PC-3 (cell line): ENCODE measurements around the gene SLC35B1. TPM values are rescaled to one million over a fixed set of nuclear protein-coding genes. Genes with fewer than 3 reads are reported as not detected.

Source experiments
- ATAC-seq: fragments of 200-7000 bp; cut with Tn5 transposase; 2 replicates; pipeline ENCODE4 v1.9.1; 2020; ENCODE audit warnings: mild to moderate bottlenecking, moderate library complexity
- BruUV-seq: library from RNA; stranded (reverse); fragments of 400-500 nt; replicated peaks from 2 replicates; lab custom pipeline; 2021; lab: Mats Ljungman, UMichigan
- CTCF ChIA-PET: fragments of 300-600 bp; sonication (Branson Sonifier 250); formaldehyde crosslinking; loops from one replicate; lab custom pipeline; 2022; ENCODE audit warnings: antibody characterized with exemption; lab: Charles Lee
- POLR2A ChIA-PET: fragments of 300-600 bp; sonication (Branson Sonifier 250); formaldehyde crosslinking; loops from one replicate; lab custom pipeline; 2022; ENCODE audit warnings: antibody characterized with exemption; ENCODE audit not compliant: unreplicated experiment; lab: Charles Lee
- DNase-seq: peaks from one replicate; pipeline ENCODE4 v3.0.0-alpha.2; 2015
- H2AFZ ChIP-seq: fragments of 300-600 bp; sonication (generic); 2 replicates; pipeline ENCODE4 v1.6.0; 2016; ENCODE audit warnings: antibody characterized with exemption, low read length
- H3F3A ChIP-seq: fragments of 300-600 bp; sonication (generic); one replicate; pipeline ENCODE4 v1.6.0; 2017; ENCODE audit warnings: antibody characterized with exemption, low read length, control low read depth, mild to moderate bottlenecking; ENCODE audit not compliant: unreplicated experiment
- H3K27ac ChIP-seq: fragments of 300-600 bp; sonication (generic); 2 replicates; pipeline ENCODE4 v1.5.1; 2016; ENCODE audit warnings: mild to moderate bottlenecking, low read length
- H3K27me3 ChIP-seq: fragments of 300-600 bp; sonication (generic); 2 replicates; pipeline ENCODE4 v1.6.1; 2016; ENCODE audit warnings: low read length, mixed read lengths
- H3K36me3 ChIP-seq: fragments of 300-600 bp; sonication (generic); 2 replicates; pipeline ENCODE4 v1.6.1; 2016; ENCODE audit warnings: low read depth, mixed run types, low read length, mixed read lengths
- H3K4me1 ChIP-seq: fragments of 300-600 bp; sonication (generic); 2 replicates; pipeline ENCODE4 v1.5.1; 2016; ENCODE audit warnings: low read length; ENCODE audit not compliant: insufficient read depth
- H3K4me2 ChIP-seq: fragments of 300-600 bp; sonication (generic); 2 replicates; pipeline ENCODE4 v1.6.0; 2016; ENCODE audit warnings: low read length
- H3K4me3 ChIP-seq: fragments of 300-600 bp; sonication (generic); 2 replicates; pipeline ENCODE4 v1.5.1; 2016; ENCODE audit warnings: mild to moderate bottlenecking, low read length, mixed read lengths
- H3K79me2 ChIP-seq: fragments of 300-600 bp; sonication (generic); 2 replicates; pipeline ENCODE4 v1.6.1; 2017; ENCODE audit warnings: low read length, mixed read lengths
- H3K9ac ChIP-seq: fragments of 300-600 bp; sonication (generic); 2 replicates; pipeline ENCODE4 v1.6.0; 2016; ENCODE audit warnings: mild to moderate bottlenecking, low read length
- H3K9me2 ChIP-seq: fragments of 300-600 bp; sonication (generic); replicated peaks from 2 replicates; pipeline ENCODE4 v1.6.1; 2016; ENCODE audit warnings: mixed run types, low read length, mixed read lengths
- H3K9me3 ChIP-seq: fragments of 300-600 bp; sonication (generic); 2 replicates; pipeline ENCODE4 v1.6.1; 2016; ENCODE audit warnings: low read length, mixed read lengths
- H4K20me1 ChIP-seq: fragments of 300-600 bp; sonication (generic); 2 replicates; pipeline ENCODE4 v1.6.1; 2016; ENCODE audit warnings: low read length, mixed read lengths
- CTCF ChIP-seq: fragments of 300-600 bp; sonication (generic); conservative IDR thresholded peaks from 2 replicates; pipeline ENCODE4 v1.5.1; 2017; ENCODE audit warnings: antibody characterized with exemption, low read depth, mild to moderate bottlenecking, low read length
- EZH2 ChIP-seq: fragments of 300-600 bp; sonication (generic); IDR thresholded peaks from one replicate; pipeline ENCODE4 v1.6.1; 2017; ENCODE audit warnings: antibody characterized with exemption, mild to moderate bottlenecking, low read length; ENCODE audit not compliant: unreplicated experiment
- EZH2phosphoT487 ChIP-seq: fragments of 300-600 bp; sonication (generic); IDR thresholded peaks from 2 replicates; pipeline ENCODE4 v1.6.1; 2018; ENCODE audit warnings: mild to moderate bottlenecking, antibody characterized with exemption, low read length, borderline replicate concordance
- intact Hi-C: fragments of 100-400 bp; cut with micrococcal nuclease; formaldehyde crosslinking; loops from 2 replicates; pipeline ENCODE4 v1.9.0; 2023
- total RNA-seq: library from RNA; depleted of rRNA; stranded (reverse); fragments of >200 nt; gene quantifications from 2 replicates; pipeline ENCODE4 v1.2.3, GENCODE V29; 2014

SLC35B1 gene
- total RNA-seq, 1 experiment from 2014 or later: 211 TPM

DNA sequence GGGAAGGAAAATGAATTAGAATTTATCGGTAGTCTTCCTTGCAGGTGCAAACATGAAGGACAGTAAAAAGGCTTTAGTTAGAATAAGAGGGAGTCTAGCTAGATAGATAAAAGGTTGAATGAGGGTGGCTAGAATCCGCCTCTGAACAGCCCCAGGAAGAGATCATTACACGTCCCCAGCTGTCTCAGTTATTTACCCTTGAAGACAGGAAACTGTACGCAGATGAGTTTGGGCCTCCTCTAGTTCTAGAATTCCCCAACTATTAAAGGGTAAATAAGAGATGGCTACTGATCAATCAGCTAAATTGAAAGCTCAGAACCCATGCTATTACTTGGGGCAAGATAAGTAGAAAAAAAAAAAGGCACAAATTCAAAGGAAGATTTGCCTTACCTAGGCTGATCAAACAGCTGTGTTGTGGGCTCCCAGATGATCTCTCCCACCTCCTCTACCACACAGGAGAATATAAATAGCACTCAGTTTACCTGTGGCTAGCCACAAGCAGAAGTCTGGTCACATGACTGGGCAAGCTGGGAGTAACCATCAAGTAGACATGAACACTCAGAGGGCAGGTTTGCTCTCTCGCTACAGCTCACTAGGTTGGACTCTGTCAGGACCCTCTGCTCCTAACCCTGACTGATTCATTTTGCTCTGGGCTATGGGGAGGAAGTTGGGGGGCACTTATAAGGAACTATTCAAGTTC is 39.2 kb upstream of the SLC35B1 start:
- no TSS peak for BruUV-seq
- intact Hi-C loops: no loop called here
- no peak for DNase-seq

GRCh38 chr17:49745175-49746139 is 37.7 kb upstream of the SLC35B1 start:
- Histone ChIP-seq H3K4me1 (no peaks in the 10 kb centered on the region), H3F3A (no peaks in the 10 kb centered on the region), H3K4me2 (no peak overlapping the region), H3K27ac (no peak overlapping the region), H3K36me3 (no peaks in the 10 kb centered on the region), H2AFZ (no peak overlapping the region), H3K9me3 (no peaks in the 10 kb centered on the region), H3K9me2 (no peaks in the 10 kb centered on the region), H3K27me3 (no peaks in the 10 kb centered on the region), H3K4me3 (no peak overlapping the region), H4K20me1 (no peaks in the 10 kb centered on the region), H3K9ac (no peak overlapping the region), H3K79me2 (no peaks in the 10 kb centered on the region)
- DNase-seq (no peak), ATAC-seq (no peak)
- intact Hi-C loops: no loop called here
- CTCF ChIA-PET: no interaction called here
- no TSS peak for BruUV-seq
- POLR2A ChIA-PET: no interaction called here
- TF ChIP-seq EZH2: no peak
- no peak for TF ChIP-seq EZH2phosphoT487
- TF ChIP-seq CTCF: no peak

More for the DNA sequence above, 39.2 kb upstream of the SLC35B1 start:
- Histone ChIP-seq H3K9me3 (no peaks in the 10 kb centered on the region), H2AFZ (no peak overlapping the region), H3K27ac (no peak overlapping the region), H3K4me3 (no peak overlapping the region), H3K4me2 (no peak overlapping the region), H3K36me3 (no peaks in the 10 kb centered on the region), H3K79me2 (no peaks in the 10 kb centered on the region), H3K9ac (no peak overlapping the region), H4K20me1 (no peaks in the 10 kb centered on the region), H3K4me1 (no peaks in the 10 kb centered on the region), H3K9me2 (no peaks in the 10 kb centered on the region), H3K27me3 (no peaks in the 10 kb centered on the region), H3F3A (no peaks in the 10 kb centered on the region)
- ChIA-PET CTCF (no interaction called here), POLR2A (interaction anchor here (0.6 kb wide), 1 partner anchor 113 kb away, joined by 3 read pairs; no protein-coding TSS in a partner anchor)
- TF ChIP-seq EZH2phosphoT487 (no peak), CTCF (no peak), EZH2 (no peak)
- ATAC-seq: no peak
